GM12874 (cell line): ENCODE results near the gene M6PR.

Experiments
- TF ChIP-seq, protein P1 (sequence below): IDR thresholded peaks from 2 replicates; pipeline ENCODE4 v1.5.1; 2011; ENCODE audit warnings: low read depth, mild to moderate bottlenecking, control low read depth, low read length, moderate library complexity; ENCODE audit not compliant: insufficient read depth

The M6PR gene

DNA sequence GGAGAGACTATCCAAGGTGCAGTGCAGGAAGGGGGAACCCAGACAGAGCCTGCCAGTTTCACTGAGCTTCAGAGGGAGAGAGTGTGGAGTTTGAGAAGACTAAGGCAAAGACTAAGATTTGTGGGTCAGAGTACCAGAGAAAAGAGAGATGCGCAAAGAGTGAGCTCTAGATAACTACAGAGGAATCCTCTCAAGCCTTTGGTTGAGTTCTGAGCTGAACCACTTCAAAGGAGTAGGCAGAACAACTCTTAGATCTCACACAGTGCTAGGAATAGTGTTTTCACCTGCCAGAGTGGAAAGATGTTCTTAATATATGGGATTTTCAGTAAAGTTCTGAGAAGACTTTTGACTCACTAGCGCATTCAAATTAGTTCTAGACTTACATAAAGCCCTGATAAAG is 10.7 kb upstream of the M6PR start:
- TF ChIP-seq, protein P1, sequence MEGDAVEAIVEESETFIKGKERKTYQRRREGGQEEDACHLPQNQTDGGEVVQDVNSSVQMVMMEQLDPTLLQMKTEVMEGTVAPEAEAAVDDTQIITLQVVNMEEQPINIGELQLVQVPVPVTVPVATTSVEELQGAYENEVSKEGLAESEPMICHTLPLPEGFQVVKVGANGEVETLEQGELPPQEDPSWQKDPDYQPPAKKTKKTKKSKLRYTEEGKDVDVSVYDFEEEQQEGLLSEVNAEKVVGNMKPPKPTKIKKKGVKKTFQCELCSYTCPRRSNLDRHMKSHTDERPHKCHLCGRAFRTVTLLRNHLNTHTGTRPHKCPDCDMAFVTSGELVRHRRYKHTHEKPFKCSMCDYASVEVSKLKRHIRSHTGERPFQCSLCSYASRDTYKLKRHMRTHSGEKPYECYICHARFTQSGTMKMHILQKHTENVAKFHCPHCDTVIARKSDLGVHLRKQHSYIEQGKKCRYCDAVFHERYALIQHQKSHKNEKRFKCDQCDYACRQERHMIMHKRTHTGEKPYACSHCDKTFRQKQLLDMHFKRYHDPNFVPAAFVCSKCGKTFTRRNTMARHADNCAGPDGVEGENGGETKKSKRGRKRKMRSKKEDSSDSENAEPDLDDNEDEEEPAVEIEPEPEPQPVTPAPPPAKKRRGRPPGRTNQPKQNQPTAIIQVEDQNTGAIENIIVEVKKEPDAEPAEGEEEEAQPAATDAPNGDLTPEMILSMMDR, result no peak

DNA sequence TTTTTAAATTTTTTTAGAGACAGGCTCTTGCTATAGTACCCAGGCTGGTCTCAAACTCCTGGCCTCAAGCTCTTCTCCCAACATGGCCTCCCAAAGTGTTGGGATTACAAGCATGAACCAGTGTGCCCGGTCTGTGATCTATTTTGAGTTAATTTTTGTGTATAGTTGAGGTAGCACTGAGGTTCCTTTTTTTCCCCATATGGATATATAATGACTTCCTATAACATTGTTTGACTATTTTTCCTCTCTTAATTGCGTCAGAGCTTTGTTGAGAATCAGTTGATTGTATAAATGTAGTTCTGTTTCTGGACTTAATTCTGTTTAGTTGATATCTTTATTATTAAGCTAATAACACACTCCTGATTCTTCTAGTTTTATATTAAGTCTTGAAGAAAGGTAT is 8.6 kb upstream of the M6PR start:
- TF ChIP-seq, protein P1, result no peak

DNA sequence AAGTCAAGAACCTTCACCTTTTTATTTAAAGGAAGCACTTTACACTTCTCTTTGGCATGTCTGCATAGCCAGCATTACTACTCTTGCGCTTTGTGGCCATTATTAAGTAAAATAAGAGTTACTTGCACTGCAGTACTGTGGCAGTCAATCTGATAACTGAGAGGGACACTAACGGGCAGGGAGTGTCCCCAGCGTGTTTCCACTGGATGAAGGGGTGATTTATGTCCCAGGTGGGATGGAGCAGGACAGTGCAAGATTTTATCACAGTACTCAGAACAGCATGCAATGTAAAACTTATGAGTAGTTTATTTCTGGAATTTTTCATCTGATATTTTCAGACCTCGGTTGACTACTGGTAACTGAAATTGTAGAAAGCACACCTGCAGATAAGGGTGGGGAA is 8.1 kb upstream of the M6PR start:
- TF ChIP-seq, protein P1, result no peak

DNA sequence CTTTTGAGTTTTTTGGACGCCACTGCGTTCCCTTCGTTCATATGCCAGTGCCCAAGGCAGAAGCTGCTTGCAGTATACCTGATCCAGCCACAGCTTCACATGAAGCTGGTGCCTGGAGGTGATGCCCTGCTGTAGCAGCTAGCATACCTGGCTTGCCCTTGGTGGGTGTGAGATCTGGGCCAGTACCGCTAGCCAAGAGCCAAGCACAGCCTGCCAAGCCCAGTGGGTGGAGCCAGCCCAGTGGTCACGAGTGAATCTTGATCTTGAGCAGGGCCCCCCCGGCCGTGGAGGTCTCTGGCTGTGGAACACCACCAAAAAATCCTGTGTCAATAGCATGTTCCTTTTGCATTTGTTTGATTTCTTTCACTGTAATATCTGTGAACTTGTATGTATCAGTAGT is 7.3 kb upstream of the M6PR start:
- TF ChIP-seq, protein P1, result no peak

- TF ChIP-seq, protein P1, result no peak
Measured at GRCh38 chr12:8956073-8956472, 6.6 kb upstream of the M6PR start.

DNA sequence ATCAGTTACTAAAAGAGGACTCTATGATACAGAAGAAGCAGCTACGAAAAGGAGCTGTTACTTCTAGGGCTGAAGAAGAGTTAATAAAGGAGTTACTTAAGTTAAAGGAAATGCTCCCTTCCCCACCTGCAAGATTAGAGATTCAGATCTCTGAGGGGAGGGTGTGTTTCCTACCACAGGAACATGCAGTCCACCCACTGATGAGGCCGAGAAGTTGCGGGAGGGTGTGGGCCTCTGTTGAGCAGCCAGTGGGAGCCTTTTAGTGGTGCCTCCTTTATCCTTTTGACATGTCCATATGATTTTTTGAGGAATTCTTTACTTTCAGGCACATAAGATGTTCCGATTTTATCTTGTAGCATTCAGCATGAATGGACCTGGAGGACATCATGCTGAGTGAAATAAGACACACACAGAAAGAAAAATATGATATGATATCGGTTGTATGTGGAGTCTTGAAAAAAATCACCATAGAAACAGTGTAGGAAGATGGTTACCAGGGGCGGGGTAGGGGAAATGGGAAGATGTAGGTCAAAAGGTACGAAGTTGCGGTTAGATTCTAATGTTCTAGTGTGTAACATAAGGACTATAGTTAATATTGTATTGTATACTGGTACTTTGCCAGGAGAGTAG is 4.4 kb upstream of the M6PR start:
- TF ChIP-seq, protein P1, result no peak

GRCh38 chr12:8951744-8952143 is 2.3 kb upstream of the M6PR start:
- TF ChIP-seq, protein P1, result no peak
